ENCODE data around the gene ZFYVE1. TPM values are rescaled to one million over a fixed set of nuclear protein-coding genes. Genes with fewer than 3 reads are reported as not detected.
"Not testable (repeated sequence)": the region's sequence is repeated elsewhere in the genome, so short reads cannot be mapped to it uniquely, and the experiment has no call there.

ZFYVE1 gene
- total RNA-seq, 1 donor from 2014 or later: 16.9 TPM

DNA sequence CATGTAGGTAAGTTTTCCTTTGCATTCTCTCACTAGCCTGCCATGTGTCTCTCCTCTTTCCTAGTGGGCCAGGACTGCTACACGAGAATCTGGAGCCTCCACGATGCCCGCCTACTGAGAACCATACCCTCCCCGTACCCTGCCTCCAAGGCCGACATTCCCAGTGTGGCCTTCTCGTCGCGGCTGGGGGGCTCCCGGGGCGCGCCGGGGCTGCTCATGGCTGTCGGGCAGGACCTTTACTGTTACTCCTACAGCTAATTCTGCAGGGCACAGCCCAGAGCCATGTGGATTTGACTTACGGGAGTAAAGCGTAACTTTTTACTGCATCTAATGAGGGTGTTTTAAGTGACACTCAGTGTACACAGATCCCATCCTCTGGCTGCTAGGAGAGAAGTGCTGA is 68.4 kb downstream of the ZFYVE1 start:
- DNase-seq (ENCODE audit: low read depth in 2 of 2): no peak

DNA sequence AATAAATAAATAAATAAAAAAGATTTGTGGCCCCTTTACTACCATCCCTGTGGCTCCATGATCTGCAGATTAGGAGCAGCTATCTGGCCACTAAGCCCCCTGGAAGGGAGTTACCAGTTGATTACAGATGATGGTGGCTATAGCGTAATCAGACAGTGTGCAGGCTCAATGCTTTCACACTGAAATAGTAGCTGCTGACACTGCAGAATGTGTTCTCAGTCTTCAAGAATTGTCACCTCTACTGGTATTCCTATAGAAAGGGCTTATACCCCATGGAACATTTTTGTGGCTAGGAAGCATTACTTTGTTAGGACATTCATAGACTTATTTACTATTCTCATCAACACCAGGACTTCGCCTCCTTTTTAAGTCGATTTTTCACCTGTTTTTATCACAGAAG is 69.7 kb downstream of the ZFYVE1 start:
- no peak for DNase-seq (ENCODE audit: low read depth in 2 of 2)

DNA sequence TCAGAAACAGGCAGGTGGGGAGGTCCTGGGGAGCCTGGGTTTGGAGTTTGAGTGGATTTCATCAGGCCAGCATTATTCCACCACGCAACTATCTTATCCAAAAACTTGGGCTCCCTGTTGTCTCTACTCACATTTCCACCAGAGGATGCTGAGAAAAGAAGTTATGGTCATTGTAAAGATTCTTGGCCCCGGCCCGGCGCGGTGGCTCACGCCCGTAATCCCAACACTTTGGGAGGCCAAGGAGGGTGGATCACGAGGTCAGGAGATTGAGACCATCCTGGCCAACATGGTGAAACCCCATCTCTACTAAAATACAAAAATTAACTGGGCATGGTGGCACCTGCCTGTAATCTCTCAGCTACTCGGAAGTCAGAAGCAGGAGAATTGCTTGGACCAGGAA is 70.2 kb downstream of the ZFYVE1 start:
- DNase-seq (ENCODE audit: low read depth in 2 of 2): not testable (repeated sequence)

DNA sequence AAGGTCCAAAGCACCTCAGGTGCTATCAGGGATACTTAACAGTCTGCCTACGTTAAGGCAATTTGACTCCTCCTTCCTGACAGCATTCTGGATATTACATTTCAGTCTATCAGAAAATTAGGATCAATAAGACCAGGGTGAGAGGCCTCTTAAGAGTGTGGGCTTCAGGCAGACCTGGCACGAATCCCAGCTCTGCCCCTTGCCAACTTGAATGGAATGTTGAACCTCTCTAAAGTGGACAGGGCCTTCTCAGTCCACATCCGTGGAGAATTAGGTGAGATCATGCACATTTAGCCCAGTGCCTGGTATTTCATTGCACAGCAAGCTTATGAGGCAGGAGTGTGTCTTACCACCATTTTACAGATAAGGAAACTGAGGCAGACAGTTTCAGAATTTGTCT is 74.7 kb downstream of the ZFYVE1 start:
- DNase-seq (ENCODE audit: low read depth in 2 of 2): no peak

DNA sequence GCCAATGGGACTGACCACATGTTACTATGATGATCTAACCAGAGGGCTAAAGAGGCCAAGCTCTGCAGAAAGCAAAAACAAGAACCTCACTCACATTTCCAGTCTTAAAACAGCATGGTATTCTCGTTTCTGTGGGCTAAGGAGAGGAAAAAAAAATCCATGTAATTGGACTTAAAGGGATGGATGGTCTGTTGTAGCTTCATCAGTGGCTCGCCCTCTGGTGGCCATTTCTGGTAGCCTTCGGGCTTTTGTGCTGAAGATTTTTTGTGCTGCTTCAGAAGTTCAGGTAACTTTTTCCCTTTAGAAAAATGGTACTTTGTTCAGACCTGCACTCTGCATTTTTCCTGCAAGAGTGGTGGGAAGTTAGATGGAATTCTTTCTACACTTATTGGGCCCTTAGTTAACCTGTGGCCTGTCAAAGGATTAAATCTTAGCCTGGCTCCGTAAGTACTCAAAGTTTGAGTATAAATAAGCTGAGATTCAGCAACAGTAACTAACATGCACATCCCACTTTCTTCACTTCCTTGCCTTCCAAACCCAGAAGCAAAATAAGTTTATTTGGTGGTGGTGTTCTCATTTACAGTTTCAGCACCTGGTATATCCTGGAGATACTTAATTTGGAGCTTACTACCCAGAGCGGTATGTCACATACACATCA is 78.3 kb downstream of the ZFYVE1 start:
- DNase-seq (ENCODE audit: low read depth in 2 of 2): peak; percentile 72 to 75

DNA sequence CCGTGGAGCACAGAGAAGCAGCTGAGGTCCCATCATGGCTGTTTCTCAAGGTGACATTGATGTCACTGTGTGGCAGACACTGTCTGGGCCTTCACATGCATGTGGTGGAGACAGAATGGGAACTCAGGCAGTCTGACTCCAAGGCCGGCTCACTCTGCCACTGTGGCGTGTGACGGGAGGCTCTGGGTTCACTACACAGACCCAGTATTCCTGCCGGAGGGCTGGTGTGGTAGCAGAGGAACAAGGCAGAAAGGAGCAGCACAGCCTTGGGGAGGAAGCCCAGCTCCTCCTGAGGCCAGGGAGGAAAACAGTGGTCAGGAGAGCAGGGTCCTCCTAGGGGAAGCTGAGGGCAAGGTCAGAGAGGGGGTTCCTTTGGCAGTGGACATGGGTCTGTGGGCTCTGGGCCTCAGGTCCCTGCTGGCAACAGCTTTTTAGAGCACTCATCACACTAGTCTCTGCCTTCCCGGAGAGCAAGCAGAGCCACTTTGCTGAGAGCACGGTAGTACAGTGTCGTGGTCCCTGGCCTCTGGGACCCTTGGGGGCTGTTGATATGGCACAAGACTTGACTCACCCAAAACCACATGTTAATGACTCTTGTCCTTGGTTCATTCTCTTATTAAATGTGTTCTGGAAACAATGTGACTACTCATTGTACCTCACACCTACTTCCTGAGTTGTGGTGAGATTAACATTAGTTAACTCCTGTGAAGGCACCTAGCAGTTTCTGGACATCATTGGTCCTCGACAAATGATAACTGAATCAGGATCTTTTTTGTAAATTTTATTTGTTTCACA is 79.3 kb downstream of the ZFYVE1 start:
- peak in 1 of 2 donors; percentile 25 for DNase-seq (ENCODE audit: low read depth in 2 of 2)

DNA sequence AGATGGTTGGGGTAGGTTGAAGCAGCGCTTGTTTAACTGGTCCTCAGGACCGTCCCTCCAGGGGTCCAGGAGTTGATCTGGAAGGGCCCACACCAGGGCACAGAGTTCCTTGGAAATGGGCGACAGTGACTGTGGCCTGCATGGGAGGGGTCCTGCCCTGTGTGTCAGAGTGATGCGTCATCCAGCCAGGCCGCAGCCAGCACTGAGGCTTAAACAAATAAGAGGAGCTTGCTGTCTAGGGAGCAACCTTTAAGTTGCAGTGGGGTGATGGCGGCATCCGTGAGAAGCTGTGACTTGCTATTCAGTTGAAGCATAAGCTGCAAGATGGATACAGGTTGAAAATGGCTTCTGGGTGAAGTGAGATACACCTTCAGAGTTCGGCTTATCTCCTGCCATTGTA is 80.4 kb downstream of the ZFYVE1 start:
- DNase-seq (ENCODE audit: low read depth in 2 of 2): peak in 1 of 2 donors; percentile 20

DNA sequence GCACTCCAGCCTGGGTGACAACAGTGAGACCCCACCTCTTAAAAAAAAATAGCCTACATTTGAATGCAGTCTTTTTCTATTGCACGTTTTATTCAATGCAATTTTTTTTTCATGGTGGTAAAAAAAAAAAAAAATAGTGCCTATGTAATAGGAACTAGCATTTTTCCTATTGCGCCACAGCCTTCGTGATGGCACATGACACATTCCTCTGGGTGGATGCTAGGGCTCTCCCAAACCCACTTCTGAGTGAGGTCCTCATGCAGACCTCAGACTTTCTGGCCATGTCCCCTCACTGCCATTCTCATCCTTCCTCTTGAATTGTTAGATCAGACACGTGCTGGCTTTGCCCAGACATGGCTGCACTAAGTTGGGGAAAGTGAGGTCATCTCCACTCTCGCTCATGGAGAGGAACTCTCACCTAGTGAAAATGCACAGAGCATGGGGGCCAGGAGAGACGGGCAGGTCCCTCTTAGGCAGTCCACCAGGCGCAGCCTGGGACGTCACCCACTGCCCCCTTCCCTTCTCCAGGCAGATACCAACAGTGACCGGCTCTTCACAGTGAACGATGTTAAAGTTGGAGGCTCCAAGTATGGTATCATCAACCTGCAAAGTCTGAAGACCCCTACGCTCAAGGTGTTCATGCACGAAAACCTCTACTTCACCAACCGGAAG is 81.4 kb downstream of the ZFYVE1 start:
- DNase-seq (ENCODE audit: low read depth in 2 of 2): no peak

DNA sequence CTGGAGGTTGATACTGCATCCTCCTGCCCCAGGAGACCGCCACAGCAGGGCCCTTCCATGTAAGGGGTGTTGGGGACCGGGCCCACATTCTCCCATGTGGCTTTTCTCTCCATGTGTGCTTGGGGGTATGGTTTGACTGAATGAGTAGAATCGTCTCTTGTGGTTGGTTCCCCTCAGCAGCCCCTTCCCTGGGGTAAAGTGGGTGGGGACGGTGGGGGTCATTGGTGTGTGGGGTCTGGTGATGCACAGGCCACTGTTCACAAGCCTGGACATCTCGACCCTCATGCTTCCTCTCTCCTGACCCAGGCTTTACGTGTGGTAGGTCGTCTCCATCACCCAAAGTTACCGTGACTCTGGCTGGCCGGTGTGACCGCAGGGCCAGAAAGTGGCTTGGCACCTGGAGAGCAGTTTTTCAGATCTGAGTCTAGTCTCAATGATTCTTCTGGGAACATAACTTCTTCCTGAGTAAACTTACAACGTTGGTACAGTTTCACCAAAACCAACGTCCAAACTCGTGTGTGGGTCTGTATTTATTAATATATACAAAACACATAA is 83.0 kb downstream of the ZFYVE1 start:
- DNase-seq (ENCODE audit: low read depth in 2 of 2): no peak

DNA sequence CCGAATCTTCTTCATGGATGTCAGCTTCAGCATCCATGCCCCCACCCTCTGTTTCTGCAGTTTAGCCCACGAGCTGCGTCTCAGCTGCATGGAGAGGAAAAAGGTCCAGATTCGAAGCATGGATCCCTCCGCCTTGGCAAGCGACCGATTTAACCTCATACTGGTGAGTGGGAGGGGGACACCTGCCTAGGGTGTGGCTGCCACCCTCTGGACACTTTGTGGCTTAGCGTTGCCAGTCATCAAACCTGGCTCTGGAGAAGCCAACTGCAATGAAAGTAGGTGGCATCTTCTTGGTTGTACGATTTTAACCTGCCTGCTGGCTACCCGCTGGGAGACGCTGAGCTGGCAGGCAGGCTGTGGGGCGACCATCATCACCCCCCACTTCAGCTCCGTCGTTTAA is 84.0 kb downstream of the ZFYVE1 start:
- DNase-seq (ENCODE audit: low read depth in 2 of 2): no peak

DNA sequence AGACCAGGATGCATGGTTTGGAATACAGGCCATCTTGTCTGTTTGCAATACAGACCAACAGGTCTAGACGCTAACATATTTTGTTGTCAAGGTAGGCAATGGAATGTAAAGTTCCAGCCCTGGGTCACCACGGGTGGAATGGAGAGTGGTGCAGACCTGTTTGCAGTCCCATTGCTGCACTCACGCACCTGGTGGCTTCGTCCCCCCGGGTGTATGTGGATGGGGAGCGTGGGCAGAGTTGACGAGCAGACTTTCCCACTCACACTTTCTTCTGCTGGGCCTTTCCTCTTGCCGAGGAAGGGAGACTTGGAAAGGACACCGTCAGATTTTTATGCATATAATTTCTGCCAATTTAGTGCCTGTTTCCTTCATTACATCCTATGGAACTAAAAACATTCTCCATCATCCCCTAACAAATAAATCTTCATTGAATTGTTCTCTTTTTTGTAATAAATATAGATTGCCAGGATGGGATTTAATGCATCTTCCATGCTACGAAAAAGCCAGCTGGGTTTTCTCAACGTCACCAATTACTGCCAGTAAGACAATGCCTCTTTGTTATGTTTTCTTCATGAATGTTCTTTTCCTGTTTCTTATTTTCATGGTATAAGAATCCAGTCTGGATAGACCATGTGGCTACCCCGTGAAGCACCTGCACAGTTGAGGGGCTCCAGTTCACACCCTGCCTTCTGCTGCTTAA is 85.5 kb downstream of the ZFYVE1 start:
- no peak for DNase-seq (ENCODE audit: low read depth in 2 of 2)

DNA sequence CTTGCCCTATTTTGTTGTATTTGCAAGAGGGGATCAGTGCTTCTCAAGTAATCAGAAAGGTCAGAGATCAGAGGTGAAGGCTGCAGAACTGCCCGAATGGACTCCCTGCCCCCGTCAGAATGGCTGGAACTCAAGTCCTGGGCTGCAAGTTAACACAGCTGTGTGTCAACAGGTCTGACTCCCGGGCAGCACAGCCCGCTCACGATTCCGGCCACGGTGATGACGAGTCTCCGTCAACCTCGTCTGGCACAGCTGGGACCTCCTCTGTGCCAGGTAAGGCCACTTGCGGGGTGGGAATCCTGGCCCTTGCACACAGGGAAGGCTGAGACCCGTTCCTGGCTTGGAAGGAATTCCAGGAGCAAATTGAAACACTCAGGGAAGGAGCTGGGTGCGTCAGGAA is 87.3 kb downstream of the ZFYVE1 start:
- DNase-seq (ENCODE audit: low read depth in 2 of 2): no peak

DNA sequence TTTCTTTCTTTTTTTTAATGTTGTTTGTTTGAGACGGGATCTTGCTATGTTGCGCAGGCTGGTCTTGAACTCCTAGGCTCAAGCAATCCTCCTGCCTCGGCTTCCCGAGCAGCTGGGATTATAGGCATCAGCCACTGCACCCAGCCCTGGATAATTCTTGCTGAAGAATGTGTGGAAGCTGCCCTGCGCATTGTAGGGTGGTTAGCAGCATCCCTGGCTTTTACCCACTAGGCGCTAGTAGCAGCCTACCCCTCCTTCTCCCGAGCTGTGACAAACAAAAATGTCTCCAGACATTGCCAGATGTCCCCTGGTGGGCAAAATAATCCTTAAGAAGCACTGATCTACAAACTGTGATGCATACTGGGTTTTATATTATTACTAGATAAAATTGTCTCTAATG is 94.0 kb downstream of the ZFYVE1 start:
- no peak for DNase-seq (ENCODE audit: low read depth in 2 of 2)

DNA sequence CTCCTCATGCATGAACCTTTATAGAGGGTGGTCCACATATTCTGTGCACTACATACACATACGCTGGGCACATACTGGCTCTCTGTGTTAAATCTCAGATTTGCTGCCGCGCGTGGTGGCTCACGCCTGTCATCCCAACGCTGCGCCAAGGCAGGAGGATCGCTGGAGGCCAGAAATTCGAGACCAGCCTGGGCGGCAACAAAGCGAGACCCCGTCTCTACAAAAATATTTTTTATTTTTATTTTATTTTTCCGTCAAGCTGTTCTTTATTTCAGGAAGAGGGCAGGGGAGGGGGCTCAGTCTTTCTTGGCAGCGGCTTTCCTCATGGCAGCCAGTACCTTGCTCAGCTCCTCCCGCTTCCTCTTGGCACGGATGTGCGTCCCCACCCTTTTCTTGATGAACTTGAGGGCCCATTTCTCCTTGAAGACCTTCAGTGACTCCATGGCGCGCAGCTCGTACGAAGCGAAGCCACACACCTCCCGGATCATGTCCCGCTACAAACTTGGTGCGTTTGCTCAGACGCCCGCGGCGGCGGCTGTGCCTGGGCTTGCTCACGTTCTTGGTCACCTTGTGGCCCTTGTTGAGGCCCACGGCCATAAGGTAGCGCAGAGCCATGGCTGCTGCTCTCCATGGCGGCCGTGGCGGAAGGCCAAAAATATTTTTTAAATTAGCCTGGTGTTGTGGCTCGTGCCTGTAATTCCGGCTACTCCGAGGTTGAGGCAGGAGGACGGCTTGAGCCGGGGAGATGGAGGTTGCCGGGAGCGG is 97.4 kb downstream of the ZFYVE1 start:
- no peak for DNase-seq (ENCODE audit: low read depth in 2 of 2)

DNA sequence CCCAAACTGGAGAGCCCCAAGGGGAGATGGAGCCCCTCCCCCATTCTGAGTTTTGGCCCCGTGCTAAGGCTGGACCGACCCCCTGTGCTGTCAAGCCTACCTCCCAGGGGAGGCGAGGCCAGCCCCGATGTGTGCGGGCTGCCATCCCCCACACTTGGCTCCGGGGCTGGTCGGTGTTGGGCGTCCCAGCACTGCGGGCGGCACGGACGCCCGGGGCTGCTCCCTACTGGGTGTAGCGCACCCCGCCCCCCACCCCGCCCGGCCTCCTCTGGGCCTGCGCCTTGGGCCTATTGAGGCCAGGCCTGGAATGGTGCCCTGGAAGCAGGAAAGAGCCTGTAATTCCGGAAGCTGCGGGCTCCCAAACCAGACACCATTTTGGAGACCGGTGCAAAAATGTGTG is 98.0 kb downstream of the ZFYVE1 start:
- no peak for DNase-seq (ENCODE audit: low read depth in 2 of 2)

DNA sequence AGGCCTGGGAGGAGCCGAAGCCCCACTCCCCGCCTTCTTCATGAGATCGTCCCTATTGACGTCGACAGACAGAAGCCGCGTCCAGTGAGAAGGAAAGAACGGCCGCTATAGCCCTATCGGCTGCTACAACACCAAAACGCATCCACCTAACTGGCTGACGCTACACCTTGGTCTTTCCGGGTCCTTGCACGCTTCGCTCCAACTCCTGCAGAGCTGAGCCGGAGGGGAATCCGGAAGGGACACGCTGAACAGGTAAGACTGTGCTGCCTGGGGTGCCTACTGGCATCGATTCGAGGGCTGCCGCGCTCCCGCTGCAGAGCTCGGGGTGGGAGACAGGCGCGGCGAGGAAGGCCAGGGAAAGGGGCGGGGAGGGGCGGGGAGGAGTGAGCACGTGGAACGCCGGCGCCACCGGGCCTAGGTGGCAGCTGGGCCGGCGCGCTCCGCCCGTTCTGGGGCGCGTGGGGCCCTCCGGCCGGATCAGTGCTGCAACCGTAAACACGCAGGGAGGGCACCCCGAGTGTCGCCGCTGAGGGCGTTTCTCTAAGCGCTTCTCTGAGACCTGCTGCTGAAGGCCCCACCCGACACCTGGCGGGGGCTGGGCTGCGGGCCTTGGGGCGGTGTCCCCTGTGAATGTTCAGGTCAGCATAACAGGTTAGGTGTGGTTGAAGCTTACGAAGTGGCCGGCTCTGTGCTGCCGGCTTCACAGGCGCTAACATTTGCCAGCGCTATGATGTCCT is 100.4 kb downstream of the ZFYVE1 start, which contains the start of gene DCAF4:
DCAF4 (plus strand) TSS at position 173 of the 737 bp plus-strand sequence. CDS start 11,515 bp downstream, outside the sequence.
- DNase-seq (ENCODE audit: low read depth in 2 of 2): peak; percentile 98

DNA sequence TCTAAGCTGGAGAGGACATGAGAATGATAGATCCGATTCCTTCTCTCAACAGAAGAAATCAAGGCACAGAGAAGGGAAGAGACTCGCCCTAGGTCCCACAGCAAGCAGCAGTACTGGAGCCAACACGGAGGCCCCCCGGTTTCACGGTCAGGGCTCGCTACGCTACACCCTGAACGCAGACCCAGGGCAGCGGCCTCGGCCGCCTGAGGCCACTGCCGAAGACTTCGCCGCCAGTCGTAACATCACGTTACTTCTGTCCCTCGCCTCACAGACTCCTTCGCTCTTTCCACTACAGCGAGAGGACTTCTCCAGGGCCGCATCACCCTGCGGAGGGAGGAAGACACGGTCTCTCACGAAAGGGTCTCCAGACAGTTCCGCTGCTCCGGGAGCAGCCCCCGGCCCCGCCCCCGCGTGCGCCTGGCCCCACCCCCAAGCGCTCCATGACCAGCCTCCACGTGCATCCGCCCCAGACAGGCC is 101.1 kb downstream of the ZFYVE1 start:
- DNase-seq (ENCODE audit: low read depth in 2 of 2): no peak

DNA sequence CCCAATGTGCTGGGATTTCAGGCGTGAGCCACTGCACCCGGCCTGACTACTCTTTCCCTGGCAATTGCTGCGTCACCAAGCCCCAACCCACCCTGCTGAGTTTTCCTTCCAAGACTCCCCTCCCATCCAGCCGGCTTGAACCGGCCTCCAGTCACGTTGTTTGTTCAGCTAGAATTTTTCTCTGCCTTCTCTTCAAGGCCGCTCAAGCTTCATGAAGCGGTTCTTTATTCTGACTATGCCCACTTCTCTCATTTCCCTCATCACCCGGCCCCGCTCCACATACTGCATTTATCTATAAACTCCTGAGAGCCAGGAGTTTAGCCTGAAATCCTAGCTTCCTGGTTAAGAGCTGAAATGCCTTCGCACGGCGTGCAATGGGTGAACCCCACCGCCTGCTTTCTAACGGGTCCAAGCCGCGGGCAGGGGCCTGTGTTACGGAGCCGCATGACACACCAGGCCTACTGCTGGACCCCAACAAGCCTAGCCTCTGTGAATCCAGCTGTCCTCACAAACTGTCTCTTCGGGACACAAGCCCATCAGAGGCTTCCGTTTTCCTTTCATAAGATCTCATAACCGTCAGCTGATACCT is 101.6 kb downstream of the ZFYVE1 start:
- peak in 1 of 2 donors; percentile 8 for DNase-seq (ENCODE audit: low read depth in 2 of 2)

DNA sequence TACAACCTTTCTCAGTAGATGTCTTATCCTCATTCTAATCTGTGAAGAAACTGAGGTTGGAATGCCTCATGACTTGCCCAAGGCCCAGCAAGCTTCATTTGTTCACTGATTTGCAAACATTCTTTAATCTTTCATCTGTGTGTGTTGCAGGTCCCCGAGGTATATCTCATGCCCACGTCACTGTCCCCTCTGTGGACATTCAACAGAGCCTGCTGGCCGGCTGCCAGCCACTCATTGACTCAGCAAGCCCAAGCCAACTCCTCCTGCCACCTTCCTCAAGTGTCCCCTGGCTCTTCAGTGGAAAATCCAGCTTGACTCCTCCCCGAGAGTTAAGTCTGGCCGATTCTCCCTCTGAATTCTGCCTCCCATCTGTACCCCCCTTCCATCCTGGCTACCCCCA is 102.6 kb downstream of the ZFYVE1 start:
- no peak for DNase-seq (ENCODE audit: low read depth in 2 of 2)

DNA sequence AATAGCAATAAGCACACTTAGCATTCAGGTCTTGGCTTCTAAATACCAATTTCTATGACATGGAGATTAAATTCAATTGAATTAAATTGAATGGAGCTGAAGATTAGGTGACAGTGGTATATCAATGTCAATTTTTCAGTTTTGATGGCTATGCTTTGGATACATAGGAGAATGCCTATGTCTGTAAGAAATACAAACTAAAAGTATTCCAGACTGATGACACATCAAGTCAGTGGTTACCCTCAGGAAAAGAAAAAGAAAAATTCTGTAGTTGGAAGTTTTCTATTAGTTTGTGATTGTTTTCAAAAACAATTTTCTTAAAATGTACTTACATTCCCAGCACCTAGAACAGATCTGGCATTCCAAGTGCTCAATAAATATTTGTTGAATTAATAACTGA is 105.5 kb downstream of the ZFYVE1 start:
- no peak for DNase-seq (ENCODE audit: low read depth in 2 of 2)

Measured in lung microvascular endothelial cell (primary cell).